OCI-LY1 (cell line): ENCODE data around the gene SPDL1.

Experiments used
- H2AFZ ChIP-seq: fragments of 200-600 bp; sonication (generic), shearing (Covaris generic); 2 replicates; pipeline ENCODE4 v1.6.0; 2014; ENCODE audit warnings: antibody characterized with exemption, mild to moderate bottlenecking, low read length
- H3F3A ChIP-seq: fragments of 200-600 bp; sonication (generic), shearing (Covaris generic); 2 replicates; pipeline ENCODE4 v1.6.0; 2014; ENCODE audit warnings: mild to moderate bottlenecking, antibody characterized with exemption, low read length, moderate library complexity; ENCODE audit not compliant: insufficient read depth
- H3K27ac ChIP-seq: fragments of 200-600 bp; sonication (generic); 2 replicates; pipeline ENCODE4 v1.5.1; 2014; ENCODE audit warnings: low read length, mixed run types, mild to moderate bottlenecking, low read depth; ENCODE audit not compliant: poor library complexity, severe bottlenecking
- H3K27me3 ChIP-seq: fragments of 200-600 bp; sonication (generic); 2 replicates; pipeline ENCODE4 v1.6.0; 2014; ENCODE audit warnings: antibody characterized with exemption, mild to moderate bottlenecking, low read length, moderate library complexity; ENCODE audit not compliant: insufficient read depth
- H3K36me3 ChIP-seq: fragments of 200-600 bp; sonication (generic); 2 replicates; pipeline ENCODE4 v1.6.1; 2014; ENCODE audit warnings: mild to moderate bottlenecking, antibody characterized with exemption, low read length, moderate library complexity, mixed read lengths; ENCODE audit not compliant: insufficient read depth
- H3K4me1 ChIP-seq: fragments of 200-600 bp; sonication (generic); 2 replicates; pipeline ENCODE4 v1.5.1; 2014; ENCODE audit warnings: mild to moderate bottlenecking, low read length, moderate library complexity; ENCODE audit not compliant: insufficient read depth, severe bottlenecking
- H3K4me2 ChIP-seq: fragments of 200-600 bp; sonication (generic), shearing (Covaris generic); 2 replicates; pipeline ENCODE4 v1.6.1; 2014; ENCODE audit warnings: low read length
- H3K4me3 ChIP-seq: fragments of 200-600 bp; sonication (generic); 2 replicates; pipeline ENCODE4 v1.5.1; 2014; ENCODE audit warnings: low read length, low read depth, mild to moderate bottlenecking, mixed read lengths; ENCODE audit not compliant: poor library complexity, severe bottlenecking
- H3K79me2 ChIP-seq: fragments of 200-600 bp; shearing (Covaris generic); 2 replicates; pipeline ENCODE4 v1.6.1; 2016; ENCODE audit warnings: mixed run types, low read length, mixed read lengths; ENCODE audit not compliant: insufficient read depth
- H3K9ac ChIP-seq: fragments of 200-600 bp; sonication (generic), shearing (Covaris generic); 2 replicates; pipeline ENCODE4 v1.6.1; 2014; ENCODE audit warnings: mild to moderate bottlenecking, low read length, mixed read lengths
- H3K9me2 ChIP-seq: fragments of 200-600 bp; sonication (generic), shearing (Covaris generic); 2 replicates; pipeline ENCODE4 v1.6.1; 2014; ENCODE audit warnings: low read depth, mild to moderate bottlenecking, low read length, mixed read lengths
- H3K9me3 ChIP-seq: fragments of 200-600 bp; shearing (Covaris generic); 2 replicates; pipeline ENCODE4 v1.6.1; 2014; ENCODE audit warnings: low read length, mixed read lengths
- H4K20me1 ChIP-seq: fragments of 200-600 bp; sonication (generic), shearing (Covaris generic); 2 replicates; pipeline ENCODE4 v1.6.0; 2016; ENCODE audit warnings: mild to moderate bottlenecking, low read length; ENCODE audit not compliant: insufficient read depth
- EZH2 ChIP-seq: fragments of 200-600 bp; sonication (generic), shearing (Covaris generic); IDR thresholded peaks from 2 replicates; pipeline ENCODE4 v1.8.0; 2017; ENCODE audit warnings: borderline replicate concordance, mixed run types, mild to moderate bottlenecking, antibody characterized with exemption, low read length, moderate library complexity, mixed read lengths
- TF ChIP-seq, protein P1 (sequence below): fragments of 200-600 bp; sonication (generic), shearing (Covaris generic); IDR thresholded peaks from 2 replicates; pipeline ENCODE4 v1.5.1; 2017; ENCODE audit warnings: mild to moderate bottlenecking, antibody characterized with exemption, low read length, moderate library complexity, mixed read lengths

The SPDL1 gene

DNA sequence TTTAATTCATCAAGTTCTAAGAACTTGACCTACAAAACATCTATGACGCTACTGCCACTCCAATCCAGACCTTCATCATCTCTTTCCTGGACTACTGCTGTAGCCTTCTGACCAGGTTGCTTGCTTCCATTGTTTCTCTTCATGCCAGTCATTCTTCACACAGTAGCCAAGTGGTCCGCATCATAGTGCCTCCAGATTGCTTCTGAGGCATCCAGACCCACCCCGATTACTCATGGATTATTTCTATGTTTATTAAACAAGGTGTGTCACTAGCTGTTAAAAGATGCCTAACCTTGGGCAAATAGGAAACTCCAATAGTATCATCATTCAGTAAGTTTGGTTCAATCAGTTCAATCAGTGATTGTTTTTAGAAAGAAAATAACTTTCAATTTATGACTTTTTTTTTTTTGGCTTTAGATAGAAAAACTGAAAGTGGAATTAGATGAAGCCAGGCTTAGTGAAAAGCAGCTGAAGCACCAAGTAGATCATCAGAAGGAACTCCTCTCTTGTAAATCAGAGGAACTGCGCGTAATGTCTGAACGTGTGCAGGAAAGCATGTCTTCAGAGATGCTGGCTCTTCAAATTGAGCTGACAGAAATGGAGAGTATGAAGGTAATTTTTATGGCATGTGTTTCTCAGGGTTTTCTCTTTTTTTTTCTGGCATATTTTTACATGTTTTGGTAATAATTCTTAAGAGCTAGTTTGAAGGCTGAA is 9.5 kb downstream of the SPDL1 start:
- no peaks in the 10 kb centered on the region for H3K27me3 ChIP-seq
- H3K4me2 ChIP-seq, result no peak overlapping the region
- TF ChIP-seq EZH2, result no peak
- TF ChIP-seq, protein P1, sequence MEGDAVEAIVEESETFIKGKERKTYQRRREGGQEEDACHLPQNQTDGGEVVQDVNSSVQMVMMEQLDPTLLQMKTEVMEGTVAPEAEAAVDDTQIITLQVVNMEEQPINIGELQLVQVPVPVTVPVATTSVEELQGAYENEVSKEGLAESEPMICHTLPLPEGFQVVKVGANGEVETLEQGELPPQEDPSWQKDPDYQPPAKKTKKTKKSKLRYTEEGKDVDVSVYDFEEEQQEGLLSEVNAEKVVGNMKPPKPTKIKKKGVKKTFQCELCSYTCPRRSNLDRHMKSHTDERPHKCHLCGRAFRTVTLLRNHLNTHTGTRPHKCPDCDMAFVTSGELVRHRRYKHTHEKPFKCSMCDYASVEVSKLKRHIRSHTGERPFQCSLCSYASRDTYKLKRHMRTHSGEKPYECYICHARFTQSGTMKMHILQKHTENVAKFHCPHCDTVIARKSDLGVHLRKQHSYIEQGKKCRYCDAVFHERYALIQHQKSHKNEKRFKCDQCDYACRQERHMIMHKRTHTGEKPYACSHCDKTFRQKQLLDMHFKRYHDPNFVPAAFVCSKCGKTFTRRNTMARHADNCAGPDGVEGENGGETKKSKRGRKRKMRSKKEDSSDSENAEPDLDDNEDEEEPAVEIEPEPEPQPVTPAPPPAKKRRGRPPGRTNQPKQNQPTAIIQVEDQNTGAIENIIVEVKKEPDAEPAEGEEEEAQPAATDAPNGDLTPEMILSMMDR, result no peak
- H3K4me1 ChIP-seq, result no peaks in the 10 kb centered on the region
- no peaks in the 10 kb centered on the region for H3K9me3 ChIP-seq
- no peaks in the 10 kb centered on the region for H3K79me2 ChIP-seq
- no peaks in the 10 kb centered on the region for H3F3A ChIP-seq
- H3K9me2 ChIP-seq, result no peaks in the 10 kb centered on the region
- H2AFZ ChIP-seq, result no peak overlapping the region
- peaks cover 97% of the 10 kb centered on the region for H3K36me3 ChIP-seq
- H3K27ac ChIP-seq, result no peak overlapping the region
- no peak overlapping the region for H3K9ac ChIP-seq
- no peak overlapping the region for H3K4me3 ChIP-seq
- H4K20me1 ChIP-seq, result no peaks in the 10 kb centered on the region

DNA sequence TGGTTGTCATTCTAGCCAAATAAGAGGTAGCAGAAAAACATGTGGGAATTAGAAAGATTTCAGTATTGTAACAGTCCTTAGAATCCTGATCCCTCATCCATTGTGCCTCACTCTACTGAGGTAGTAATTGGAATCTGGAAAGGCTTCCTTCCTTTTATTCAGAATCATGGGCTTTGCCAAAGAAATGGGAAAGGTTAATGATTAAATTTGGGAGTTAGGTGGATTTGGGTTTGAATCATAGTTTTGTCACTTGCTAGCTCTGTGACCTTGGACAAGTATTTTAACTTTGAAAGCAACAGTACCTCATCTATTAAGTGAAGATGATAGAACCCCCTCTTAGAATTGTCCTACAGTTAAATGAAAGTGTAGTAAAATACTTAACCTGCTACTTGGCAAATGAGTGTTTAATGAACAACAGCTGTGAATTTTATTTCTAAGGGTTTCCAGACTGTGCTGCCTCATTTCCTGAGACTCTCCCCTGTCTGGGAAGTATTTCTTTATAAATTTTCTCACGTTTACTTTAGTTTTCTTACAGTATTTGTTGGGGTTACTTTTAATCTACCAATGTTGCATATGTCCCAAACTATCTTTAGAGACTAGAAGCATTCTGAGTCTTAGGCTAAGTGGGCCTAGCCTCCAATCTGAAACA is 11.7 kb downstream of the SPDL1 start:
- no peaks in the 10 kb centered on the region for H3K27me3 ChIP-seq
- no peak overlapping the region for H3K4me3 ChIP-seq
- no peak overlapping the region for H3K27ac ChIP-seq
- no peaks in the 10 kb centered on the region for H3K9me3 ChIP-seq
- H3K79me2 ChIP-seq, result no peaks in the 10 kb centered on the region
- no peak overlapping the region for H3K9ac ChIP-seq
- H3K9me2 ChIP-seq, result no peaks in the 10 kb centered on the region
- peaks cover 96% of the 10 kb centered on the region for H3K36me3 ChIP-seq
- no peaks in the 10 kb centered on the region for H3F3A ChIP-seq
- H3K4me1 ChIP-seq, result no peaks in the 10 kb centered on the region
- TF ChIP-seq, protein P1, result no peak
- no peak for TF ChIP-seq EZH2
- no peak overlapping the region for H3K4me2 ChIP-seq
- no peak overlapping the region for H2AFZ ChIP-seq
- H4K20me1 ChIP-seq, result no peaks in the 10 kb centered on the region

DNA sequence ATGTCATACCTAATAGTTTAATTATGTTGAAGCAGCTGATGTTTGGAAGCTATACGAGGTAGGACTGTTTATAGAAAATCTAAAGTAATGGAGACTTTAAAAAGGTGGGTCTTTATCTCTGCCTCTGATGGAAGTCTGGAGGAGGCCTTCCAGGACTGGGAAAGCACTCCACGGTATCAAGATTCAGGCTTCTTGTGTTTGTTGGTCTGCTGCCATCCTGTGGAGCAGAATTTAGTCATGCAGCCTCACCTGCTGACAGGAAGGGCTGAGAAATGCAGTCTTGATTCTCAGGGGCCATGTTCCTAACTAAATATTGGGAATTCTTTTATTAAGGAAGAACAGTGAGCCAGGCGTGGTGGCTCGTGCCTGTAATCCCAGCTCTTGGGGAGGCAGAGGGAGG is 15.9 kb downstream of the SPDL1 start:
- Histone ChIP-seq H3K9me2 (no peaks in the 10 kb centered on the region), H3K4me2 (no peak overlapping the region), H3K4me1 (no peaks in the 10 kb centered on the region), H3K9me3 (no peaks in the 10 kb centered on the region), H2AFZ (no peak overlapping the region), H3K27ac (no peak overlapping the region), H3F3A (no peaks in the 10 kb centered on the region), H3K36me3 (peaks cover 95% of the 10 kb centered on the region), H3K4me3 (no peak overlapping the region), H3K27me3 (no peaks in the 10 kb centered on the region), H4K20me1 (no peaks in the 10 kb centered on the region), H3K9ac (no peak overlapping the region), H3K79me2 (no peaks in the 10 kb centered on the region)
- TF ChIP-seq, protein P1, result no peak
- no peak for TF ChIP-seq EZH2
